ENCODE results near the gene TMEM80.

TMEM80 gene

DNA sequence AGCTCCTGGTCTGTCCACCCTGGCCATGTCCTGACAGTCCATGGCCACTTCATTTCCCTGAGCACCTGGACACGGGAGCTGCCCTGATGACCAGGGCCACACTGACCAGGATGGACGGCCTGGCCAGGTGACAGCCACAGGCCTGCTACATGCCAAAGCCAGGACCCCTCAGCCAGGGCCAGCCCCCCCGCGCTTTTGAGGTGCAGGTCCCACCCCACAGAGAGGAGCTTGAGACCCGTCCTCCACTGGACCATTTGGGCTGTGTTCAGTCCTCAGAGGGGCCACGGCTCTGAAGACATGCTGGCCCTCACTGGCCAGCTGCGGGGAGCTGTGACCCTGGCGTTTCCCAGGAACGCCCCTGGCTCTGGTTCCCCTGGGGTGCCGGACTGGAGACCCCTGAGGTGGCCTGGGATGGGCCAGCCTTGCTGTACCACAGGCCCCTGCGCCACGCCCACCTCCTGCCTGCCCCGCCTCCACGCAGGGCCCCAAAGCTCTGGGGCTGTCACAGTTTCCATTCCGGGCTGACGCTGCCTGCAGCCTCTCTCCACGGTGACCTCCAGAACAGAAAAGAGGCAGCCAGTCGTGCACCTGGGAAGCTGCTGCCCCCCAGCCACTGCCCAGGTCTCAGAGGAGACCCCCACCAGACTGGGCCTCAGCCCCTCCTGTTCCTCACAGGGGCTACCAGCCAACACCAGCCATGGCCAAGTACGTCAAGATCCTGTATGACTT lies 28.6 kb downstream of the TMEM80 start:
- TF ChIP-seq SUZ12 (IDR thresholded peaks at IDR 0.05; ENCODE audit: extremely low read depth, insufficient read depth, insufficient read length), result no peak
- no peak for TF ChIP-seq ZNF274 (IDR thresholded peaks at IDR 0.05; ENCODE audit: low read depth, low read length)
- no peak for TF ChIP-seq YY1 (IDR thresholded peaks at IDR 0.05; ENCODE audit: insufficient read depth, insufficient read length)
- no peak for DNase-seq (ENCODE audit: low read depth, low spot score)

DNA sequence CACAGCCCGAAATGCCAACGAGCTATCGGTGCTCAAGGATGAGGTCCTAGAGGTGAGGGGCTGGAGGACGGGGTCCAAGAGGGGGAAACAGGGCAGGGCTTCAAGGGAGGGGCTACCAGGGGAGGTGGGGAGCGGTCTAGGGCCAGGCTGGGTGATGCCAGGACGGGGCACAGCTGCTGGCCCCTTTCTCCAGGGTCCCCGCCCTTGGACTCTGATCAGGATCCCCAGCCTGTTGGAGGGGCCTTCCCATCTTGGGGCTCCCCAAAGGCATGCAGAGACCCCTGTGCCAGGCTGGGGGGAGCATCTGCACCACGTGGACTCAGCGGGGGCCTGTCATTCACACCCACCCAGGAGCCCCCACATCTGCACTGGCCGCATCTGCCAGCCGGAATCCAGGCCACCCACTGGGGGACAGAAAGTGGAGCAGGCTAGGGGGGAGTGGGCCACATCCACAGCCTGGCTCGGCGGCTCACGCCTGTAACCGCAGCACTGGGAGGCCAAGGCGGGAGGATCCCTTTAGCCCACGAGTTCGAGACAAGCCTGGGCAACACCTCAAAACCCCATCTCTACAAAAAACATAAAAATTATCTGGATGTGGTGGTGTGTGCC lies 29.3 kb downstream of the TMEM80 start:
- no peaks in the 10 kb centered on the region for H3K9me3 ChIP-seq (ENCODE audit: insufficient read depth, low read length)
- H3K27me3 ChIP-seq (ENCODE audit: insufficient read depth, insufficient read length), result peaks cover 12% of the 10 kb centered on the region
- DNase-seq (ENCODE audit: low read depth, low spot score), result no peak
- H3K36me3 ChIP-seq (ENCODE audit: insufficient read depth, insufficient read length, low read length), result peaks cover 44% of the 10 kb centered on the region
- no peak overlapping the region for H3K4me3 ChIP-seq (ENCODE audit: insufficient read length, low read depth)
- H3K9ac ChIP-seq (ENCODE audit: insufficient read length, low read depth), result no peak overlapping the region
- H3K4me1 ChIP-seq (ENCODE audit: insufficient read depth, insufficient read length), result peaks cover 22% of the 10 kb centered on the region
- no peak for TF ChIP-seq SUZ12 (IDR thresholded peaks at IDR 0.05; ENCODE audit: extremely low read depth, insufficient read depth, insufficient read length)

More for the DNA sequence above, 28.6 kb downstream of the TMEM80 start:
- Histone ChIP-seq H3K9ac (ENCODE audit: insufficient read length, low read depth) (no peak overlapping the region), H3K4me1 (ENCODE audit: insufficient read depth, insufficient read length) (peaks cover 27% of the 10 kb centered on the region), H3K27me3 (ENCODE audit: insufficient read depth, insufficient read length) (peaks cover 19% of the 10 kb centered on the region), H3K9me3 (ENCODE audit: insufficient read depth, low read length) (no peaks in the 10 kb centered on the region), H3K4me3 (ENCODE audit: insufficient read length, low read depth) (no peak overlapping the region), H3K36me3 (ENCODE audit: insufficient read depth, insufficient read length, low read length) (peaks cover 49% of the 10 kb centered on the region)

DNA sequence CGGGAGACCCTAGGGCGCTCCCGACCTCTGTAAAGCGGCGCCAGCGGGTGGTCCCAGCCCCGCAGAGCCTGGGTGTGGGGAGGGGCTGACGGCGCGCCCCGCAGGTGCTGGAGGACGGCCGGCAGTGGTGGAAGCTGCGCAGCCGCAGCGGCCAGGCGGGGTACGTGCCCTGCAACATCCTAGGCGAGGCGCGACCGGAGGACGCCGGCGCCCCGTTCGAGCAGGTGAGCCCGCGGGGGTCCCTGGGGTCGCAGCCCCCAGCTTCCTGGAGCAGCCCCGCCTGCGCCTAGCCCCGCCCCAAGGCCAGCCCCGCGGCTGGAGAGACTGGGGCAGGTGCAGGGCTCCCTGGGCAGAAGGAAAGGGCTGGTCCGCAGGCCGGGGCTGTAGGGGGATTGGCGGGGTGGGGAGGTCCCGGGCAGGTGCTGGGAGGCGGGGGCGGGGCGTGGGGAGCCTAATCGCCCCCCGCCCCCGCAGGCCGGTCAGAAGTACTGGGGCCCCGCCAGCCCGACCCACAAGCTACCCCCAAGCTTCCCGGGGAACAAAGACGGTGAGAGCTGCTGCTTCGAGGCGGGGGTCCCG lies 30.1 kb downstream of the TMEM80 start:
- no peak overlapping the region for H3K4me3 ChIP-seq (ENCODE audit: insufficient read length, low read depth)
- H3K9ac ChIP-seq (ENCODE audit: insufficient read length, low read depth), result no peak overlapping the region
- peaks cover 7% of the 10 kb centered on the region for H3K27me3 ChIP-seq (ENCODE audit: insufficient read depth, insufficient read length)
- peaks cover 40% of the 10 kb centered on the region for H3K36me3 ChIP-seq (ENCODE audit: insufficient read depth, insufficient read length, low read length)
- H3K4me1 ChIP-seq (ENCODE audit: insufficient read depth, insufficient read length), result peaks cover 17% of the 10 kb centered on the region
- no peak for DNase-seq (ENCODE audit: low read depth, low spot score)
- TF ChIP-seq YY1 (IDR thresholded peaks at IDR 0.05; ENCODE audit: insufficient read depth, insufficient read length), result no peak
- TF ChIP-seq SUZ12 (IDR thresholded peaks at IDR 0.05; ENCODE audit: extremely low read depth, insufficient read depth, insufficient read length), result no peak
- TF ChIP-seq ZNF274 (IDR thresholded peaks at IDR 0.05; ENCODE audit: low read depth, low read length), result no peak
- no peaks in the 10 kb centered on the region for H3K9me3 ChIP-seq (ENCODE audit: insufficient read depth, low read length)

DNA sequence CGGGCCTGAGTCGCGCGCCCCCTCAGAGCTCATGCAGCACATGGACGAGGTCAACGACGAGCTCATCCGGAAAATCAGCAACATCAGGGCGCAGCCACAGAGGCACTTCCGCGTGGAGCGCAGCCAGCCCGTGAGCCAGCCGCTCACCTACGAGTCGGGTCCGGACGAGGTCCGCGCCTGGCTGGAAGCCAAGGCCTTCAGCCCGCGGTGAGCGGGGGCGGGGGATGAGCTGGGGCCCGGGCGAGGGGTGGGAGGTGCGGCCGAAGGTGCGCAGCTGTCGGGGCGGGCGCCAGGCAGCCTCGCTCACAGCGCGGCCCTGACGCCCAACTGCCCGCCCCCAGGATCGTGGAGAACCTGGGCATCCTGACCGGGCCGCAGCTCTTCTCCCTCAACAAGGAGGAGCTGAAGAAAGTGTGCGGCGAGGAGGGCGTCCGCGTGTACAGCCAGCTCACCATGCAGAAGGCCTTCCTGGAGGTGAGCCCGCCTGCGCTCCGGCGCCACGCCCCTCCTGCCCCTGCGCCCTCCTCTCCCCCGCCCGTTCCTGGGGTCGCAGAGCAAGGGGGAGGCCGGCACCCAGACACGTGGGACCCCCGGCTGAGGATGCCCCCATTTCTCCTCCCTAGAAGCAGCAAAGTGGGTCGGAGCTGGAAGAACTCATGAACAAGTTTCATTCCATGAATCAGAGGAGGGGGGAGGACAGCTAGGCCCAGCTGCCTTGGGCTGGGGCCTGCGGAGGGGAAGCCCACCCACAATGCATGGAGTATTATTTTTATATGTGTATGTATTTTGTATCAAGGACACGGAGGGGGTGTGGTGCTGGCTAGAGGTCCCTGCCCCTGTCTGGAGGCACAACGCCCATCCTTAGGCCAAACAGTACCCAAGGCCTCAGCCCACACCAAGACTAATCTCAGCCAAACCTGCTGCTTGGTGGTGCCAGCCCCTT lies 30.9 kb downstream of the TMEM80 start:
- Histone ChIP-seq H3K9me3 (ENCODE audit: insufficient read depth, low read length) (no peaks in the 10 kb centered on the region), H3K36me3 (ENCODE audit: insufficient read depth, insufficient read length, low read length) (peaks cover 40% of the 10 kb centered on the region), H3K4me3 (ENCODE audit: insufficient read length, low read depth) (no peak overlapping the region), H3K27me3 (ENCODE audit: insufficient read depth, insufficient read length) (peaks cover 7% of the 10 kb centered on the region), H3K9ac (ENCODE audit: insufficient read length, low read depth) (no peak overlapping the region), H3K4me1 (ENCODE audit: insufficient read depth, insufficient read length) (peaks cover 17% of the 10 kb centered on the region)
- TF ChIP-seq ZNF274 (IDR thresholded peaks at IDR 0.05; ENCODE audit: low read depth, low read length), result no peak
- no peak for TF ChIP-seq YY1 (IDR thresholded peaks at IDR 0.05; ENCODE audit: insufficient read depth, insufficient read length)
- no peak for TF ChIP-seq SUZ12 (IDR thresholded peaks at IDR 0.05; ENCODE audit: extremely low read depth, insufficient read depth, insufficient read length)
- no peak for DNase-seq (ENCODE audit: low read depth, low spot score)

DNA sequence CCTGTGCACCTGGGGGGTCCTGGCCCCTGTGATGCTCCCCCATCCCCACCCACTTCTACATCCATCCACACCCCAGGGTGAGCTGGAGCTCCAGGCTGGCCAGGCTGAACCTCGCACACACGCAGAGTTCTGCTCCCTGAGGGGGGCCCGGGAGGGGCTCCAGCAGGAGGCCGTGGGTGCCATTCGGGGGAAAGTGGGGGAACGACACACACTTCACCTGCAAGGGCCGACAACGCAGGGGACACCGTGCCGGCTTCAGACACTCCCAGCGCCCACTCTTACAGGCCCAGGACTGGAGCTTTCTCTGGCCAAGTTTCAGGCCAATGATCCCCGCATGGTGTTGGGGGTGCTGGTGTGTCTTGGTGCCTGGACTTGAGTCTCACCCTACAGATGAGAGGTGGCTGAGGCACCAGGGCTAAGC lies 31.7 kb downstream of the TMEM80 start:
- Histone ChIP-seq H3K9me3 (ENCODE audit: insufficient read depth, low read length) (no peaks in the 10 kb centered on the region), H3K4me3 (ENCODE audit: insufficient read length, low read depth) (no peak overlapping the region), H3K9ac (ENCODE audit: insufficient read length, low read depth) (no peak overlapping the region), H3K4me1 (ENCODE audit: insufficient read depth, insufficient read length) (peaks cover 17% of the 10 kb centered on the region), H3K36me3 (ENCODE audit: insufficient read depth, insufficient read length, low read length) (peaks cover 33% of the 10 kb centered on the region), H3K27me3 (ENCODE audit: insufficient read depth, insufficient read length) (peaks cover 7% of the 10 kb centered on the region)
- no peak for DNase-seq (ENCODE audit: low read depth, low spot score)
- TF ChIP-seq ZNF274 (IDR thresholded peaks at IDR 0.05; ENCODE audit: low read depth, low read length), result no peak
- TF ChIP-seq SUZ12 (IDR thresholded peaks at IDR 0.05; ENCODE audit: extremely low read depth, insufficient read depth, insufficient read length), result no peak
- TF ChIP-seq YY1 (IDR thresholded peaks at IDR 0.05; ENCODE audit: insufficient read depth, insufficient read length), result no peak

DNA sequence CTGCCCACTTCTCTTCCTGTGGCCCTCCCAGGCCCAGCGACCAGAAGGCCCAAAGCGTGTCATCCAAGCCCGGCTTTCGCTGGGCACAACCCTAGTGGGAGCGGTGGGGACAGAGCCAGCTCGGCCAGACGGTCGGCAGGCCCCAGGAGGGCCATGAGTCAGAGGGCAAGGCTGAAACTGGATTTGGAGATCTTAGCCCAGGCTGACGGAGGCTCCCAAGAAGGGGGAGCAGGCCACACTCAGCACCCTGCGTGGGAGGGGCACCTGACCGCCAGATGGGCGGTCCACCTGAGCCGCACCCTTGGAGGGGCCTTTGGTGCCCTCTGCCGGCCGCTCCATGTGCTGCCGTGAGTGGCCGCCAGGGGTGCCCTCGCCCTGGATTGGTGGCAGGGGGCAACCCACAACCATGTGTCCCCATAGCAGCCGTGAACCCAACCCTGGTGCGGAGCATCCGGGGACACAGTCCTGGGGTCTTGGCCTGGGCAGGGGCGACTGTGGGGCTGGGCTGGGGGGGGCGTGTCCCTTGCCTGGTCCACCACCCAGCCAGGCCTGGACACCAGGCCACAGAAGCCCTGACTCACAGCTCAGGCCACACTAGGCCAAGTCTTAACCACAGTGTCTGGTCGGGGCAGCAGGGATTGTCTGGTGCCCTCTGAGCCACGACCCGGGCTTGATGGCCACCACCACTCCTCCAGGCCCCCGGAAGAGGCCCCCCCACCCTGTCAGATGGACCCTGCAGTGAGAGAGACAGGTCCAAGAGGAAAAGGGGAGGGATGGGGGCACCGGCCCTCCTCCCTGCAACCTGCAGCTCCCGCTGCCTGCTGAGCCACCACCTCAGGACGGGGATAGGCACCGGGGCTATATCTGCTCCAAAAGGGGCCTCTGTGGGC lies 32.5 kb downstream of the TMEM80 start:
- no peak overlapping the region for H3K4me3 ChIP-seq (ENCODE audit: insufficient read length, low read depth)
- peaks cover 31% of the 10 kb centered on the region for H3K36me3 ChIP-seq (ENCODE audit: insufficient read depth, insufficient read length, low read length)
- H3K27me3 ChIP-seq (ENCODE audit: insufficient read depth, insufficient read length), result peaks cover 7% of the 10 kb centered on the region
- peak overlapping the region; percentile 67 for H3K9ac ChIP-seq (ENCODE audit: insufficient read length, low read depth)
- no peaks in the 10 kb centered on the region for H3K9me3 ChIP-seq (ENCODE audit: insufficient read depth, low read length)
- peaks cover 17% of the 10 kb centered on the region for H3K4me1 ChIP-seq (ENCODE audit: insufficient read depth, insufficient read length)
- no peak for TF ChIP-seq SUZ12 (IDR thresholded peaks at IDR 0.05; ENCODE audit: extremely low read depth, insufficient read depth, insufficient read length)
- TF ChIP-seq YY1 (IDR thresholded peaks at IDR 0.05; ENCODE audit: insufficient read depth, insufficient read length), result no peak
- no peak for TF ChIP-seq ZNF274 (IDR thresholded peaks at IDR 0.05; ENCODE audit: low read depth, low read length)
- DNase-seq (ENCODE audit: low read depth, low spot score), result peak; percentile 57
